H9 (cell line): ENCODE data around the gene RNASE7. TPM values are rescaled to one million over a fixed set of nuclear protein-coding genes. Genes with fewer than 3 reads are reported as not detected.

Experiments
- DNase-seq: peaks from one replicate; pipeline ENCODE4 v3.0.0-alpha.2; 2017
- H2AFZ ChIP-seq: one replicate; pipeline ENCODE4 v1.6.1; 2013; ENCODE audit warnings: mild to moderate bottlenecking, low read length, control low read depth, moderate library complexity
- H2AK5ac ChIP-seq: 2 replicates; pipeline ENCODE4 v1.6.1; 2013; ENCODE audit warnings: low read length, control low read depth, mixed read lengths; ENCODE audit not compliant: insufficient read length
- H2BK120ac ChIP-seq: one replicate; pipeline ENCODE4 v1.6.1; 2013; ENCODE audit warnings: low read depth, mild to moderate bottlenecking, low read length, control low read depth, inconsistent platforms; ENCODE audit not compliant: poor library complexity, severe bottlenecking
- H2BK12ac ChIP-seq: 2 replicates; pipeline ENCODE4 v1.6.1; 2013; ENCODE audit warnings: low read length, control low read depth, mixed read lengths, low read depth; ENCODE audit not compliant: insufficient read length
- H2BK15ac ChIP-seq: 2 replicates; pipeline ENCODE4 v1.6.1; 2013; ENCODE audit warnings: low read depth, low read length, control low read depth
- H2BK20ac ChIP-seq: one replicate; pipeline ENCODE4 v1.6.1; 2013; ENCODE audit warnings: low read depth, mild to moderate bottlenecking, low read length, control low read depth, inconsistent platforms; ENCODE audit not compliant: poor library complexity, severe bottlenecking
- H2BK5ac ChIP-seq: 2 replicates; pipeline ENCODE4 v1.6.1; 2013; ENCODE audit warnings: low read length, control low read depth, mixed read lengths; ENCODE audit not compliant: insufficient read length
- H3K14ac ChIP-seq: 2 replicates; pipeline ENCODE4 v1.6.1; 2013; ENCODE audit warnings: low read length, control low read depth; ENCODE audit not compliant: insufficient read depth
- H3K18ac ChIP-seq: 2 replicates; pipeline ENCODE4 v1.6.1; 2013; ENCODE audit warnings: low read depth, mild to moderate bottlenecking, mixed read lengths, low read length, control low read depth; ENCODE audit not compliant: insufficient read length
- H3K23ac ChIP-seq: 2 replicates; pipeline ENCODE4 v1.6.1; 2013; ENCODE audit warnings: low read length, control low read depth, mixed read lengths, low read depth; ENCODE audit not compliant: insufficient read length
- H3K23me2 ChIP-seq: 2 replicates; pipeline ENCODE4 v1.6.1; 2013; ENCODE audit warnings: low read depth, mild to moderate bottlenecking, mixed read lengths, low read length, control low read depth; ENCODE audit not compliant: insufficient read length, poor library complexity, severe bottlenecking
- H3K27ac ChIP-seq: 2 replicates; pipeline ENCODE4 v1.5.1; 2013; ENCODE audit warnings: low read length, control low read depth, mixed read lengths, low read depth; ENCODE audit not compliant: insufficient read length
- H3K27me3 ChIP-seq: 2 replicates; pipeline ENCODE4 v1.6.1; 2013; ENCODE audit warnings: low read length, control low read depth, inconsistent platforms; ENCODE audit not compliant: insufficient read depth
- H3K4ac ChIP-seq: 2 replicates; pipeline ENCODE4 v1.6.1; 2013; ENCODE audit warnings: low read depth, mild to moderate bottlenecking, control low read depth, inconsistent platforms, low read length, moderate library complexity
- H3K4me1 ChIP-seq: 2 replicates; pipeline ENCODE4 v1.6.1; 2013; ENCODE audit warnings: low read length, control low read depth, inconsistent platforms; ENCODE audit not compliant: insufficient read depth
- H3K4me2 ChIP-seq: 2 replicates; pipeline ENCODE4 v1.6.1; 2013; ENCODE audit warnings: low read length, control low read depth, mixed read lengths; ENCODE audit not compliant: insufficient read length, insufficient read depth
- H3K56ac ChIP-seq: 2 replicates; pipeline ENCODE4 v1.6.1; 2013; ENCODE audit warnings: low read depth, mild to moderate bottlenecking, mixed read lengths, low read length, control low read depth; ENCODE audit not compliant: insufficient read length
- H3K79me1 ChIP-seq: 2 replicates; pipeline ENCODE4 v1.6.1; 2013; ENCODE audit warnings: low read depth, mild to moderate bottlenecking, moderate library complexity, low read length, control low read depth, inconsistent platforms; ENCODE audit not compliant: insufficient read depth, poor library complexity, severe bottlenecking
- H3K79me2 ChIP-seq: 2 replicates; pipeline ENCODE4 v1.6.1; 2013; ENCODE audit warnings: low read length, control low read depth, inconsistent platforms; ENCODE audit not compliant: insufficient read depth
- H3K9ac ChIP-seq: 2 replicates; pipeline ENCODE4 v1.6.1; 2013; ENCODE audit warnings: low read length, control low read depth, mixed read lengths; ENCODE audit not compliant: insufficient read length; ENCODE audit errors: extremely low read depth
- H3K9me3 ChIP-seq: one replicate; pipeline ENCODE4 v1.6.1; 2013; ENCODE audit warnings: low read depth, low read length, inconsistent platforms; ENCODE audit not compliant: control insufficient read depth
- H3T11ph ChIP-seq: one replicate; pipeline ENCODE4 v1.6.1; 2013; ENCODE audit warnings: mild to moderate bottlenecking, low read length, control low read depth, inconsistent platforms
- H4K20me1 ChIP-seq: one replicate; pipeline ENCODE4 v1.6.1; 2013; ENCODE audit not compliant: control insufficient read depth, insufficient read length, insufficient read depth
- H4K5ac ChIP-seq: 2 replicates; pipeline ENCODE4 v1.6.1; 2013; ENCODE audit warnings: low read depth, mild to moderate bottlenecking, mixed read lengths, low read length, control low read depth; ENCODE audit not compliant: insufficient read length
- H4K8ac ChIP-seq: replicated peaks from 2 replicates; pipeline ENCODE4 v1.6.1; 2013; ENCODE audit warnings: low read length, control low read depth, mixed read lengths, low read depth; ENCODE audit not compliant: insufficient read length
- H4K91ac ChIP-seq: 2 replicates; pipeline ENCODE4 v1.6.1; 2013; ENCODE audit warnings: low read depth, mild to moderate bottlenecking, moderate library complexity, mixed read lengths, low read length, control low read depth; ENCODE audit not compliant: insufficient read length
- H3K27ac Mint-ChIP-seq, 3 experiments: 2 replicates in 2 of 3; 3 replicates in 1 of 3; pipeline ENCODE4 v1.8.0; 2020 to 2021; ENCODE audit warnings: mixed read lengths in 3 of 3, mild to moderate bottlenecking in 1 of 3, moderate library complexity in 1 of 3
- H3K27me3 Mint-ChIP-seq: 2 replicates; pipeline ENCODE4 v1.8.0; 2021; ENCODE audit warnings: low read depth, mild to moderate bottlenecking, moderate library complexity, mixed read lengths
- H3K36me3 Mint-ChIP-seq, 3 experiments: 2 replicates in 2 of 3; 3 replicates in 1 of 3; pipeline ENCODE4 v1.8.0; 2020 to 2021; ENCODE audit warnings: low read depth in 3 of 3, mixed read lengths in 3 of 3; ENCODE audit not compliant: insufficient read depth in 1 of 3
- H3K4me1 Mint-ChIP-seq, 2 experiments: 2 replicates each; pipeline ENCODE4 v1.8.0; 2020; ENCODE audit warnings: mixed read lengths in 2 of 2
- H3K4me3 Mint-ChIP-seq, 2 experiments: 2 replicates in 1 of 2; 3 replicates in 1 of 2; pipeline ENCODE4 v1.8.0; 2020 to 2021; ENCODE audit warnings: mild to moderate bottlenecking in 2 of 2, mixed read lengths in 2 of 2, moderate library complexity in 1 of 2
- H3K9me3 Mint-ChIP-seq, 2 experiments: 2 replicates in 1 of 2; 3 replicates in 1 of 2; pipeline ENCODE4 v1.8.0; 2020; ENCODE audit warnings: mild to moderate bottlenecking in 2 of 2, mixed read lengths in 2 of 2, moderate library complexity in 1 of 2
- CTCF ChIP-seq: fragments of 200-600 bp; sonication (generic); conservative IDR thresholded peaks from 3 replicates; pipeline ENCODE4 v1.8.0; 2021; ENCODE audit warnings: antibody characterized with exemption, mild to moderate bottlenecking
- WGBS: extraction: QIAGEN DNeasy Blood & Tissue Kit; methylation state at CpG from one replicate; pipeline ENCODE4 v1.1.7; 2013; ENCODE audit warnings: missing lambda C conversion rate, low lambda C conversion rate, mixed read lengths; ENCODE audit not compliant: insufficient read length; ENCODE audit errors: extremely low coverage; 5-methylcytosine and 5-hydroxymethylcytosine counted together
- total RNA-seq: library from RNA; stranded (reverse); gene quantifications from 2 replicates; pipeline ENCODE4 v1.2.1, GENCODE V29; 2021

RNASE7 gene
- total RNA-seq, 1 experiment from 2014 or later, result not detected

GRCh38 chr14:21053184-21054122 is 11.3 kb downstream of the RNASE7 start:
- H3K4me2 ChIP-seq, result no peak overlapping the region
- no peak overlapping the region for H3K56ac ChIP-seq
- H2BK20ac ChIP-seq, result no peak overlapping the region
- no peaks in the 10 kb centered on the region for H3K9me3 ChIP-seq
- H2AFZ ChIP-seq, result no peak overlapping the region
- no peak for TF ChIP-seq CTCF
- H3K9ac ChIP-seq, result no peak overlapping the region
- H3K27me3 ChIP-seq, result no peaks in the 10 kb centered on the region
- no peak overlapping the region for H3K18ac ChIP-seq
- H3K4me1 ChIP-seq, result no peaks in the 10 kb centered on the region; the same call in 1 of the 2 replicates
- Mint-ChIP-seq H3K27ac (peak overlapping the region in 1 of 3 experiments; percentile 80; a peak in 2 of 7 replicates), H3K9me3 (no peaks in the 10 kb centered on the region), H3K36me3 (no peaks in the 10 kb centered on the region), H3K4me3 (no peak overlapping the region), H3K27me3 (peaks cover 4% of the 10 kb centered on the region; the same call in 1 of the 2 replicates), H3K4me1 (peaks cover 11 to 14% of the 10 kb centered on the region in 2 experiments)
- no peak overlapping the region for H2BK5ac ChIP-seq
- no peak overlapping the region for H2BK120ac ChIP-seq
- DNase-seq, result no peak
- H3K23me2 ChIP-seq, result no peaks in the 10 kb centered on the region
- H3K79me2 ChIP-seq, result no peaks in the 10 kb centered on the region
- H4K8ac ChIP-seq, result no peak overlapping the region
- no peak overlapping the region for H3K23ac ChIP-seq
- H4K20me1 ChIP-seq, result no peaks in the 10 kb centered on the region
- no peak overlapping the region for H4K91ac ChIP-seq
- H3K4ac ChIP-seq, result no peak overlapping the region
- no peak overlapping the region for H2BK15ac ChIP-seq
- H3T11ph ChIP-seq, result no peak overlapping the region
- no peak overlapping the region for H3K27ac ChIP-seq
- H2AK5ac ChIP-seq, result no peak overlapping the region
- no peak overlapping the region for H2BK12ac ChIP-seq
- WGBS, result no CpG with 5 or more reads among the region's 20 CpGs
- H3K79me1 ChIP-seq, result no peaks in the 10 kb centered on the region
- H3K14ac ChIP-seq, result no peak overlapping the region
- no peak overlapping the region for H4K5ac ChIP-seq
